Activated B cell treated with CpG ODN at 0.5 μM for 24 hours (primary cell): Measurements from ENCODE around the gene THBS4. TPM values are rescaled to one million over a fixed set of nuclear protein-coding genes. Genes with fewer than 3 reads are reported as not detected.

ENCODE experiments used
- ATAC-seq: fragments of 200-7000 bp; cut with Tn5 transposase; one replicate; pipeline ENCODE4 v1.10.0; 2021; ENCODE audit warnings: low read depth, mild to moderate bottlenecking, moderate library complexity
- CTCF ChIA-PET: fragments of 350-600 bp; sonication (Branson Sonifier 250); formaldehyde crosslinking; loops from one replicate; lab custom pipeline; 2021; ENCODE audit warnings: antibody characterized with exemption; lab: Charles Lee
- POLR2A ChIA-PET: fragments of 350-600 bp; sonication (Branson Sonifier 250); formaldehyde crosslinking; loops from one replicate; lab custom pipeline; 2021; ENCODE audit warnings: antibody characterized with exemption; lab: Charles Lee
- DNase-seq: peaks from one replicate; pipeline ENCODE4 v3.0.0; 2022
- H3K27ac Mint-ChIP-seq: one replicate; pipeline ENCODE4 v1.8.0; 2020; ENCODE audit warnings: mixed read lengths
- H3K27me3 Mint-ChIP-seq: one replicate; pipeline ENCODE4 v1.8.0; 2021; ENCODE audit warnings: mixed read lengths
- H3K36me3 Mint-ChIP-seq: one replicate; pipeline ENCODE4 v1.8.0; 2021; ENCODE audit warnings: low read depth, mixed read lengths
- H3K4me1 Mint-ChIP-seq: one replicate; pipeline ENCODE4 v1.8.0; 2021; ENCODE audit warnings: mixed read lengths
- H3K4me3 Mint-ChIP-seq: one replicate; pipeline ENCODE4 v1.8.0; 2020; ENCODE audit warnings: mild to moderate bottlenecking, mixed read lengths
- H3K9me3 Mint-ChIP-seq: one replicate; pipeline ENCODE4 v1.8.0; 2020; ENCODE audit warnings: mixed read lengths
- CTCF ChIP-seq: fragments of 200-600 bp; IDR thresholded peaks from one replicate; pipeline ENCODE4 v1.8.0; 2022; ENCODE audit warnings: antibody characterized with exemption, mild to moderate bottlenecking
- intact Hi-C: fragments of 100-400 bp; cut with micrococcal nuclease; formaldehyde crosslinking; loops from one replicate; pipeline ENCODE4 v1.15.1; 2024
- total RNA-seq: library from RNA; stranded (reverse); gene quantifications from 2 replicates; pipeline ENCODE4 v1.2.3, GENCODE V29; 2022

Gene THBS4
- total RNA-seq, 1 donor from 2014 or later = 0.20 TPM

- DNase-seq (no peak), ATAC-seq (no peak)
- Mint-ChIP-seq H3K27me3 (peaks cover 2% of the 10 kb centered on the region), H3K9me3 (no peaks in the 10 kb centered on the region), H3K4me3 (no peak overlapping the region), H3K27ac (no peak overlapping the region), H3K36me3 (no peaks in the 10 kb centered on the region), H3K4me1 (peaks cover 17% of the 10 kb centered on the region)
- POLR2A ChIA-PET = no interaction called here
- intact Hi-C loops = no loop called here
- CTCF ChIA-PET = no interaction called here
- no peak for TF ChIP-seq CTCF
Observed at GRCh38 chr5:80071510-80072021, 36.4 kb downstream of the THBS4 start.

GRCh38 chr5:80072103-80073073 lies 37.2 kb downstream of the THBS4 start:
- TF ChIP-seq CTCF = no peak
- DNase-seq = no peak
- CTCF ChIA-PET = no interaction called here
- no peak overlapping the region for H3K4me3 Mint-ChIP-seq
- H3K4me1 Mint-ChIP-seq = peaks cover 17% of the 10 kb centered on the region
- H3K9me3 Mint-ChIP-seq = no peaks in the 10 kb centered on the region
- peaks cover 2% of the 10 kb centered on the region for H3K27me3 Mint-ChIP-seq
- ATAC-seq = no peak
- intact Hi-C loops = no loop called here
- POLR2A ChIA-PET = no interaction called here
- no peaks in the 10 kb centered on the region for H3K36me3 Mint-ChIP-seq
- H3K27ac Mint-ChIP-seq = no peak overlapping the region

GRCh38 chr5:80076131-80077050 lies 41.2 kb downstream of the THBS4 start:
- Mint-ChIP-seq H3K27ac (no peak overlapping the region), H3K4me1 (no peaks in the 10 kb centered on the region), H3K4me3 (no peak overlapping the region), H3K36me3 (no peaks in the 10 kb centered on the region), H3K9me3 (no peaks in the 10 kb centered on the region), H3K27me3 (peaks cover 2% of the 10 kb centered on the region)
- TF ChIP-seq CTCF = no peak
- no peak for ATAC-seq
- intact Hi-C loops = no loop called here
- CTCF ChIA-PET = no interaction called here
- POLR2A ChIA-PET = no interaction called here
- DNase-seq = no peak

GRCh38 chr5:80077051-80077714 lies 42.0 kb downstream of the THBS4 start:
- H3K4me1 Mint-ChIP-seq = no peaks in the 10 kb centered on the region
- ChIA-PET POLR2A (no interaction called here), CTCF (interaction anchor here (1.5 kb wide), 1 partner anchor 13 kb away, joined by 4 read pairs; no protein-coding TSS in a partner anchor)
- intact Hi-C loops = no loop called here
- peaks cover 2% of the 10 kb centered on the region for H3K27me3 Mint-ChIP-seq
- DNase-seq (no peak), ATAC-seq (no peak)
- TF ChIP-seq CTCF = no peak
- H3K27ac Mint-ChIP-seq = no peak overlapping the region
- H3K9me3 Mint-ChIP-seq = no peaks in the 10 kb centered on the region
- H3K36me3 Mint-ChIP-seq = no peaks in the 10 kb centered on the region
- no peak overlapping the region for H3K4me3 Mint-ChIP-seq
